Measurements from ENCODE around the gene CASP14. TPM values are rescaled to one million over a fixed set of nuclear protein-coding genes. Genes with fewer than 3 reads are reported as not detected.

The CASP14 gene
- total RNA-seq, 1 donor from 2014 or later: 34.6 TPM

GRCh38 chr19:15105044-15105443 is 55.8 kb downstream of the CASP14 start:
- intact Hi-C loops (cut with DNase I): no loop called here
- Histone ChIP-seq H3K9me3 (no peaks in the 10 kb centered on the region), H3K4me1 (peaks cover 20% of the 10 kb centered on the region), H3K4me3 (no peak overlapping the region), H3K27ac (no peak overlapping the region), H3K27me3 (no peaks in the 10 kb centered on the region), H3K36me3 (peaks cover 0 to 10% of the 10 kb centered on the region in 2 donors)
- TF ChIP-seq POLR2AphosphoS5 (IDR thresholded peaks at IDR 0.05; ENCODE audit: insufficient read depth in 1 of 2, low read depth in 1 of 2) (no peak), POLR2A (IDR thresholded peaks at IDR 0.05) (no peak), CTCF (IDR thresholded peaks at IDR 0.05) (no peak)
- DNase-seq (ENCODE audit: extremely low spot score in 2 of 2): no peak

GRCh38 chr19:15107061-15108010 is 58.1 kb downstream of the CASP14 start, which contains the start of gene SYDE1:
Gene SYDE1, plus strand, starts transcription at chr19:15107401. Its CDS starts 33 bp downstream, at chr19:15107434.
- Histone ChIP-seq H3K27me3 (no peaks in the 10 kb centered on the region), H3K4me3 (peak within 1 kb of the TSS; percentile 59 to 75), H3K9me3 (no peaks in the 10 kb centered on the region), H3K36me3 (peaks cover 0 to 21% of the 10 kb centered on the region in 2 donors), H3K4me1 (peaks cover 20% of the 10 kb centered on the region), H3K27ac (peak within 1 kb of the TSS; percentile 87)
- DNase-seq (ENCODE audit: extremely low spot score in 2 of 2): no peak
- no peak for TF ChIP-seq CTCF (IDR thresholded peaks at IDR 0.05)
- peak in 1 of 2 donors; percentile 74 for TF ChIP-seq POLR2AphosphoS5 (IDR thresholded peaks at IDR 0.05; ENCODE audit: insufficient read depth in 1 of 2, low read depth in 1 of 2)
- peak in 1 of 2 donors; percentile 63 for TF ChIP-seq POLR2A (IDR thresholded peaks at IDR 0.05)
- intact Hi-C loops (cut with DNase I): no loop called here

Other genes starting within 250 kb of the CASP14 start
- 0.74 TPM for gene OR7A5, start 214.3 kb upstream of the CASP14 start, total RNA-seq
- gene OR7C1, start 214.3 kb upstream of the CASP14 start, total RNA-seq: 0.74 TPM
- not detected for gene OR7A10, start 200.6 kb upstream of the CASP14 start, total RNA-seq
- gene OR7A17, start 163.3 kb upstream of the CASP14 start, total RNA-seq: not detected
- gene OR7C2, start 108.0 kb upstream of the CASP14 start, total RNA-seq: not detected
- gene SLC1A6, start 69.6 kb upstream of the CASP14 start, total RNA-seq: not detected
- gene OR1I1, start 32.7 kb downstream of the CASP14 start, total RNA-seq: not detected
- 31.9 TPM for gene SYDE1, start 57.9 kb downstream of the CASP14 start, total RNA-seq
- 76.6 TPM for gene NOTCH3, start 151.5 kb downstream of the CASP14 start, total RNA-seq
- 14.0 TPM for gene EPHX3, start 183.0 kb downstream of the CASP14 start, total RNA-seq

Data from vagina (tissue), 2 donors.